Ascending aorta (tissue), 2 donors: ENCODE data around the gene HSPA9. TPM values are rescaled to one million over a fixed set of nuclear protein-coding genes. Genes with fewer than 3 reads are reported as not detected.

Source experiments
- DNase-seq, 2 donors: peaks; one replicate each; pipeline ENCODE4 v3.0.0-alpha.2; 2019; ENCODE audit warnings: low spot score in 2 of 2
- H3K27ac ChIP-seq, 2 donors: fragments of 200-600 bp; sonication (generic); one replicate each; pipeline ENCODE4 v1.5.1; 2016 to 2017; ENCODE audit warnings: mild to moderate bottlenecking in 1 of 2
- H3K27me3 ChIP-seq: fragments of 200-600 bp; sonication (generic); one replicate; pipeline ENCODE4 v1.5.1; 2017
- H3K36me3 ChIP-seq, 2 donors: fragments of 200-600 bp; sonication (generic); one replicate each; pipeline ENCODE4 v1.5.1; 2016
- H3K4me1 ChIP-seq, 2 donors: fragments of 200-600 bp; sonication (generic); one replicate each; pipeline ENCODE4 v1.5.1; 2016 to 2017; ENCODE audit warnings: mild to moderate bottlenecking in 1 of 2
- H3K4me3 ChIP-seq, 2 donors: fragments of 200-600 bp; sonication (generic); one replicate each; pipeline ENCODE4 v1.5.1; 2016 to 2017; ENCODE audit warnings: mild to moderate bottlenecking in 1 of 2
- H3K9me3 ChIP-seq, 2 donors: fragments of 200-600 bp; sonication (generic); one replicate each; pipeline ENCODE4 v1.5.1; 2016
- CTCF ChIP-seq, 3 experiments: fragments of 200-600 bp in 2 of 3; fragments of 450-650 bp in 1 of 3; sonication (generic) in 2 of 3; IDR thresholded peaks; one replicate each; pipeline ENCODE4 v1.5.1; 2016 to 2019; ENCODE audit warnings: antibody characterized with exemption in 3 of 3, mild to moderate bottlenecking in 1 of 3, moderate library complexity in 1 of 3
- intact Hi-C: fragments of 100-400 bp; cut with DNase I; formaldehyde crosslinking; loops from one replicate; pipeline ENCODE4 v1.15.1; 2023
- total RNA-seq: library from RNA; depleted of rRNA; stranded (reverse); fragments of >200 nt; gene quantifications from one replicate; pipeline ENCODE4 v1.1.0, GENCODE V29; 2016

Gene HSPA9
- total RNA-seq, 1 donor from 2014 or later: 75.5 TPM

GRCh38 chr5:138615461-138615860 lies 40.3 kb upstream of the HSPA9 start:
- Histone ChIP-seq H3K27me3 (no peaks in the 10 kb centered on the region), H3K36me3 (no peaks in the 10 kb centered on the region), H3K27ac (no peak overlapping the region), H3K9me3 (no peaks in the 10 kb centered on the region), H3K4me1 (peaks cover 3% of the 10 kb centered on the region in 2 donors), H3K4me3 (no peak overlapping the region)
- DNase-seq: no peak
- intact Hi-C loops: no loop called here
- TF ChIP-seq CTCF (IDR thresholded peaks at IDR 0.05): no peak

DNA sequence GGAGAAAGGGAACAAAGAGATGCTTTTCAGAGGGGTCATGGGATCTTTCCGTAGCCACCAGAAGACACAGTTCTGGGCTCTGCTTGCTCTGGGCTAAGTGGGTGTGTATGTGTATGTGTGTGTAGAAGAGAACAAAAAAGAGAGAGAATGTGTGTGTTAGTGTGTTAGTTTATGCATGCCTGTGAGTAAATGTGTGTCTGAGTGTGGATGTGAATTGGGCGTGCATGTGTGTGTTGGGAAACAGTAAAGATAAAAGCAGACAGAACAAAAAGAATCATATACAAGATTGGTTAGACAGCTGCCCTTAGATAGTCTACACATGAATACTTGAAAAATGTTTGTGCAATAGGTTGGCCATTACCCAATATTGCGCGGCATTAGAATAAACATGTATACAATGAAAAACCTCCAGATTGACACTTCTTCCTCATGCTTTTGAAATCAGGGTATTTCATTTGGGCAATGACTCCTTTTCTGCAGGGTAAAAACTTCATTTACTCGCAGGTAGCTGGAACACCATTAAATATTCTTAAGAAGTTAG lies 36.5 kb upstream of the HSPA9 start:
- Histone ChIP-seq H3K4me1 (peaks cover 3 to 6% of the 10 kb centered on the region in 2 donors), H3K4me3 (peak overlapping the region; percentile 27 to 62), H3K9me3 (no peaks in the 10 kb centered on the region), H3K36me3 (no peaks in the 10 kb centered on the region), H3K27me3 (no peaks in the 10 kb centered on the region), H3K27ac (no peak overlapping the region)
- TF ChIP-seq CTCF (IDR thresholded peaks at IDR 0.05): no peak
- intact Hi-C loops: no loop called here
- no peak for DNase-seq

GRCh38 chr5:138610918-138611677 lies 35.9 kb upstream of the HSPA9 start:
- Histone ChIP-seq H3K27me3 (no peaks in the 10 kb centered on the region), H3K27ac (no peak overlapping the region), H3K4me1 (peaks cover 3 to 6% of the 10 kb centered on the region in 2 donors), H3K9me3 (no peaks in the 10 kb centered on the region), H3K36me3 (no peaks in the 10 kb centered on the region), H3K4me3 (peak overlapping the region; percentile 27 to 62)
- intact Hi-C loops: no loop called here
- DNase-seq: no peak
- no peak for TF ChIP-seq CTCF (IDR thresholded peaks at IDR 0.05)

- Histone ChIP-seq H3K36me3 (no peaks in the 10 kb centered on the region), H3K4me3 (peak overlapping the region in 1 of 2 donors; percentile 62), H3K27ac (no peak overlapping the region), H3K27me3 (no peaks in the 10 kb centered on the region), H3K4me1 (peaks cover 3 to 6% of the 10 kb centered on the region in 2 donors), H3K9me3 (no peaks in the 10 kb centered on the region)
- TF ChIP-seq CTCF (IDR thresholded peaks at IDR 0.05): peak in 1 of 3 experiments; percentile 24
- intact Hi-C loops: no loop called here
- DNase-seq: no peak
These were observed 35.3 kb upstream of the HSPA9 start for GRCh38 chr5:138610415-138610917.

- peak in 1 of 2 donors; percentile 22 for DNase-seq
- peaks cover 3 to 5% of the 10 kb centered on the region in 2 donors for H3K4me1 ChIP-seq
- no peak for TF ChIP-seq CTCF (IDR thresholded peaks at IDR 0.05)
- H3K27me3 ChIP-seq: no peaks in the 10 kb centered on the region
- no peak overlapping the region for H3K4me3 ChIP-seq
- no peak overlapping the region for H3K27ac ChIP-seq
- intact Hi-C loops: no loop called here
- H3K9me3 ChIP-seq: no peaks in the 10 kb centered on the region
- no peaks in the 10 kb centered on the region for H3K36me3 ChIP-seq
These were observed 31.3 kb upstream of the HSPA9 start for GRCh38 chr5:138606378-138607064.
